ENCODE measurements around the gene OGG1.

Gene OGG1

GRCh38 chr3:9806137-9806536, 56.4 kb downstream of the OGG1 start:
- TF ChIP-seq, protein P1, sequence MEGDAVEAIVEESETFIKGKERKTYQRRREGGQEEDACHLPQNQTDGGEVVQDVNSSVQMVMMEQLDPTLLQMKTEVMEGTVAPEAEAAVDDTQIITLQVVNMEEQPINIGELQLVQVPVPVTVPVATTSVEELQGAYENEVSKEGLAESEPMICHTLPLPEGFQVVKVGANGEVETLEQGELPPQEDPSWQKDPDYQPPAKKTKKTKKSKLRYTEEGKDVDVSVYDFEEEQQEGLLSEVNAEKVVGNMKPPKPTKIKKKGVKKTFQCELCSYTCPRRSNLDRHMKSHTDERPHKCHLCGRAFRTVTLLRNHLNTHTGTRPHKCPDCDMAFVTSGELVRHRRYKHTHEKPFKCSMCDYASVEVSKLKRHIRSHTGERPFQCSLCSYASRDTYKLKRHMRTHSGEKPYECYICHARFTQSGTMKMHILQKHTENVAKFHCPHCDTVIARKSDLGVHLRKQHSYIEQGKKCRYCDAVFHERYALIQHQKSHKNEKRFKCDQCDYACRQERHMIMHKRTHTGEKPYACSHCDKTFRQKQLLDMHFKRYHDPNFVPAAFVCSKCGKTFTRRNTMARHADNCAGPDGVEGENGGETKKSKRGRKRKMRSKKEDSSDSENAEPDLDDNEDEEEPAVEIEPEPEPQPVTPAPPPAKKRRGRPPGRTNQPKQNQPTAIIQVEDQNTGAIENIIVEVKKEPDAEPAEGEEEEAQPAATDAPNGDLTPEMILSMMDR (conservative IDR thresholded peaks at IDR 0.05) = no peak
- H3K27ac ChIP-seq = no peak overlapping the region
